GM19463 (cell line): Measurements from ENCODE around the gene GDPGP1.
"Not testable (repeated sequence)": the region's sequence is repeated elsewhere in the genome, so short reads cannot be mapped to it uniquely, and the experiment has no call there.

Experiments
- ATAC-seq: cut with Tn5 transposase; IDR thresholded peaks from one replicate; pipeline ENCODE4 v1.9.1; 2021; ENCODE audit warnings: mild to moderate bottlenecking, moderate library complexity; ENCODE audit not compliant: unreplicated experiment

The GDPGP1 gene

GRCh38 chr15:90259524-90259923, 25.5 kb downstream of the GDPGP1 start:
- ATAC-seq = peak; percentile 78

- ATAC-seq = not testable (repeated sequence)
Measured at GRCh38 chr15:90260731-90261130, 26.7 kb downstream of the GDPGP1 start.

GRCh38 chr15:90261811-90262210, 27.8 kb downstream of the GDPGP1 start:
- ATAC-seq = no peak

- no peak for ATAC-seq
Measured at GRCh38 chr15:90262426-90262825, 28.4 kb downstream of the GDPGP1 start.

GRCh38 chr15:90264671-90265070, 30.7 kb downstream of the GDPGP1 start:
- ATAC-seq = no peak

- peak; percentile 89 for ATAC-seq
Measured at GRCh38 chr15:90265271-90266060, 31.5 kb downstream of the GDPGP1 start, which contains the start of gene NGRN. Gene NGRN (plus strand): TSS chr15:90265672. CDS start chr15:90265713, 41 bp downstream.

GRCh38 chr15:90266061-90266431, 32.0 kb downstream of the GDPGP1 start:
- no peak for ATAC-seq

- no peak for ATAC-seq
Measured at GRCh38 chr15:90266485-90266884, 32.5 kb downstream of the GDPGP1 start.

GRCh38 chr15:90268415-90268814, 34.4 kb downstream of the GDPGP1 start:
- ATAC-seq = no peak

GRCh38 chr15:90270502-90271150, 36.6 kb downstream of the GDPGP1 start:
- ATAC-seq = no peak

GRCh38 chr15:90271459-90272166, 37.6 kb downstream of the GDPGP1 start:
- ATAC-seq = no peak

- not testable (repeated sequence) for ATAC-seq
Measured at GRCh38 chr15:90278467-90278866, 44.5 kb downstream of the GDPGP1 start.

GRCh38 chr15:90280743-90281142, 46.7 kb downstream of the GDPGP1 start:
- ATAC-seq = not testable (repeated sequence)

- not testable (repeated sequence) for ATAC-seq
Measured at GRCh38 chr15:90281637-90282036, 47.6 kb downstream of the GDPGP1 start.

- ATAC-seq = no peak
Measured at GRCh38 chr15:90286678-90287077, 52.7 kb downstream of the GDPGP1 start.

GRCh38 chr15:90287101-90287500, 53.1 kb downstream of the GDPGP1 start:
- no peak for ATAC-seq

- ATAC-seq = no peak
Measured at GRCh38 chr15:90287946-90288345, 53.9 kb downstream of the GDPGP1 start.

GRCh38 chr15:90291679-90292356, 57.8 kb downstream of the GDPGP1 start:
- ATAC-seq = no peak

GRCh38 chr15:90293040-90293810, 59.2 kb downstream of the GDPGP1 start:
- ATAC-seq = not testable (repeated sequence)

- no peak for ATAC-seq
Measured at GRCh38 chr15:90294159-90294558, 60.1 kb downstream of the GDPGP1 start.
